ENCODE results near the gene CHRNB1. TPM values are rescaled to one million over a fixed set of nuclear protein-coding genes. Genes with fewer than 3 reads are reported as not detected.
"Not testable (repeated sequence)": the region's sequence is repeated elsewhere in the genome, so short reads cannot be mapped to it uniquely, and the experiment has no call there.

The CHRNB1 gene
- total RNA-seq, 1 donor from 2014 or later: 8.9 TPM

GRCh38 chr17:7466639-7467341, 21.9 kb downstream of the CHRNB1 start:
- no peak for DNase-seq (ENCODE audit: low spot score)

- no peak for DNase-seq (ENCODE audit: low spot score)
Observed at GRCh38 chr17:7467498-7467897, 22.6 kb downstream of the CHRNB1 start.

GRCh38 chr17:7468290-7468689, 23.4 kb downstream of the CHRNB1 start:
- DNase-seq (ENCODE audit: low spot score): no peak

- DNase-seq (ENCODE audit: low spot score): no peak
Observed at GRCh38 chr17:7468804-7469389, 24.0 kb downstream of the CHRNB1 start.

GRCh38 chr17:7469843-7470242, 25.0 kb downstream of the CHRNB1 start:
- not testable (repeated sequence) for DNase-seq (ENCODE audit: low spot score)

GRCh38 chr17:7470457-7470973, 25.7 kb downstream of the CHRNB1 start:
- not testable (repeated sequence) for DNase-seq (ENCODE audit: low spot score)

GRCh38 chr17:7471729-7472128, 26.9 kb downstream of the CHRNB1 start:
- DNase-seq (ENCODE audit: low spot score): no peak

GRCh38 chr17:7474767-7475166, 29.9 kb downstream of the CHRNB1 start:
- not testable (repeated sequence) for DNase-seq (ENCODE audit: low spot score)

- DNase-seq (ENCODE audit: low spot score): no peak
Observed at GRCh38 chr17:7475764-7476422, 31.0 kb downstream of the CHRNB1 start.

- DNase-seq (ENCODE audit: low spot score): peak; percentile 69
Observed at GRCh38 chr17:7476494-7476893, 31.6 kb downstream of the CHRNB1 start.

- DNase-seq (ENCODE audit: low spot score): no peak
Observed at GRCh38 chr17:7476951-7477350, 32.1 kb downstream of the CHRNB1 start.

GRCh38 chr17:7477392-7478275, 32.8 kb downstream of the CHRNB1 start:
- peak; percentile 90 for DNase-seq (ENCODE audit: low spot score)

GRCh38 chr17:7478276-7479212, 33.7 kb downstream of the CHRNB1 start:
- DNase-seq (ENCODE audit: low spot score): peak; percentile 40

- peak; percentile 65 for DNase-seq (ENCODE audit: low spot score)
Observed at GRCh38 chr17:7479213-7480088, 34.6 kb downstream of the CHRNB1 start, which contains the start of gene ZBTB4. TSS of gene ZBTB4 (minus strand) at chr17:7479631. CDS start at chr17:7466801, 12,830 bp downstream.

GRCh38 chr17:7480089-7480384, 35.2 kb downstream of the CHRNB1 start:
- no peak for DNase-seq (ENCODE audit: low spot score)

GRCh38 chr17:7481275-7481674, 36.4 kb downstream of the CHRNB1 start, which contains the start of gene SLC35G6:
TSS of gene SLC35G6 (plus strand) at chr17:7481446. CDS start at chr17:7481517, 71 bp downstream.
- DNase-seq (ENCODE audit: low spot score): not testable (repeated sequence)

GRCh38 chr17:7481842-7482741, 37.2 kb downstream of the CHRNB1 start:
- not testable (repeated sequence) for DNase-seq (ENCODE audit: low spot score)

- not testable (repeated sequence) for DNase-seq (ENCODE audit: low spot score)
Observed at GRCh38 chr17:7482742-7483088, 37.9 kb downstream of the CHRNB1 start.
